ENCODE measurements around the gene CDC6. TPM values are rescaled to one million over a fixed set of nuclear protein-coding genes. Genes with fewer than 3 reads are reported as not detected.
"Not testable (repeated sequence)": the region's sequence is repeated elsewhere in the genome, so short reads cannot be mapped to it uniquely, and the experiment has no call there.

CDC6 gene
- total RNA-seq, 1 donor from 2014 or later: 3.8 TPM

- no peak for DNase-seq (ENCODE audit: low read depth in 2 of 2)
Observed at GRCh38 chr17:40287159-40287493, 553 bp upstream of the CDC6 start.

GRCh38 chr17:40290629-40291280 lies 3.1 kb downstream of the CDC6 start:
- DNase-seq (ENCODE audit: low read depth in 2 of 2): peak; percentile 88 to 93

GRCh38 chr17:40291281-40291664 lies 3.6 kb downstream of the CDC6 start:
- DNase-seq (ENCODE audit: low read depth in 2 of 2): no peak

DNA sequence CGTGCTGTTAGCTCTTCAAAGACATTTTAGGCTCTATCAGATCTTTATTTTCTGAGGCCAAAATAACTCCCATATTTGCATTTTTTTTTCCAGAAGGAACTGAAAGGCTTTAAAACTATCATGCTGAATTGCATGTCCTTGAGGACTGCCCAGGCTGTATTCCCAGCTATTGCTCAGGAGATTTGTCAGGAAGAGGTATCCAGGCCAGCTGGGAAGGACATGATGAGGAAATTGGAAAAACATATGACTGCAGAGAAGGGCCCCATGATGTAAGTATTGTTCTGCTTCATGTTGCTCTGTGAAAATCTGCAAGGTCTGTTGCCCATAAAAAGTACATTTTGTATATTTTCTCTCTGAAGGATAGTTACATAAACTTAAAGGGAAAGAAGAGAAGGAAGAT lies 5.7 kb downstream of the CDC6 start:
- DNase-seq (ENCODE audit: low read depth in 2 of 2): peak; percentile 17 to 61

GRCh38 chr17:40295488-40296436 lies 8.1 kb downstream of the CDC6 start:
- DNase-seq (ENCODE audit: low read depth in 2 of 2): no peak

- DNase-seq (ENCODE audit: low read depth in 2 of 2): no peak
Observed at GRCh38 chr17:40297511-40297910, 9.8 kb downstream of the CDC6 start.

DNA sequence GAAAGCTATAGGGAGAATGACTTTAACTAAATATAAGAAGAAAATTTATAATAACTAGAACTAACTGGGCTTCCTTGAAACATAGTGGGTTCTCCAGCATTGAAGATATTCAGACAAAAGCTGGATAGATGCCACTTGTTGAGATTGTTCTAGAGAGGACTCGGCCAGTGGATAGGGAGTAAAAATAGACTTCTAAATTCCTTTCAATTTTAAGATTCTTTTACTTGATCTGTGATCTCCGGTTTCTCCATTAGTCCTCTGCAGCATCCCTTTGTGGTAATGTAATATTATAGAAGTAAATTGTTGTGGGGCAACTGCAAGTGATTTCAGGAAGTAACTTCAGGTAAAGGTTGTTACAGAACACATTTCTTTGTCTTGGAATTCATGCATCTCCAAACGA lies 11.0 kb downstream of the CDC6 start:
- no peak for DNase-seq (ENCODE audit: low read depth in 2 of 2)

DNA sequence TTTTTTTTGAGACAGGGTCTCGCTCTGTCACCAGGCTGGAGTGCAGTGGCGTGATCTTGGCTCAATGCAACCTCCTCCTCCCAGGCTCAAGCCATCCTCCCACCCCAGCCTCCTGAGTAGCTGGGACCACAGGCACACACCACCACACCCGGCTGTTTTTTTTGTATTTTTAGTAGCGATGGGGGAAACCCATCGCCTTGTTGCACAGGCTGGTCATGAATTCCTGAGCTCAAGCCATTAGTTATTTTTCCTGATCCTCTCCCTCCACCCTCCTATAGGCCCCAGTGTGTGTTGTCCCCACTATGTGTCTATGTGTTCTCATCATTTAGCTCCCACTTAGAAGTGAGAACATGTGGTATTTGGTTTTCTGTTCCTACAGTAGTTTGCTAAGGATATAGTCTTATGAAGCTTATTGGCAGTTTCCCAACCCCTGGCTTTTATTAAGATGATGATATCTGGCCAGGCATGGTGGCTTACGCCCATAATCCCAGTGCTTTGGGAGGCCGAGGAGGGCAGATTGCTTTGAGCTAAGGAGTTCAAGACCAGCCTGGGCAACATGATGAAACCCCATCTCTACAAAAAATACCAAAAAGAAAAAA lies 11.6 kb downstream of the CDC6 start:
- not testable (repeated sequence) for DNase-seq (ENCODE audit: low read depth in 2 of 2)

DNA sequence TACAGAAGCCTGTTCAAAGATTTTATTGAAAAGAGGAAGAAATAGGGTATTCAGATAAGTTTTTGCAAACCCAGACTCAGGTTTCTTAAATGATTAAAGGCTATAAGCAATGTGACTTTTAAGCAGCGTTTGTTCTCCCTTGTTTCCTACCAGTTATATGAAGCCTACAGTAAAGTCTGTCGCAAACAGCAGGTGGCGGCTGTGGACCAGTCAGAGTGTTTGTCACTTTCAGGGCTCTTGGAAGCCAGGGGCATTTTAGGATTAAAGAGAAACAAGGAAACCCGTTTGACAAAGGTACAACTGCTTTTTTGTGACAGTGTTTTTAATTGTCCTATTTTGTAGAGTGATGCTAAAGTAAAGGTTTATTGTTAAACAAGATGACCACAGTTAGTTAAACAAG lies 13.6 kb downstream of the CDC6 start:
- DNase-seq (ENCODE audit: low read depth in 2 of 2): peak; percentile 31 to 69

DNA sequence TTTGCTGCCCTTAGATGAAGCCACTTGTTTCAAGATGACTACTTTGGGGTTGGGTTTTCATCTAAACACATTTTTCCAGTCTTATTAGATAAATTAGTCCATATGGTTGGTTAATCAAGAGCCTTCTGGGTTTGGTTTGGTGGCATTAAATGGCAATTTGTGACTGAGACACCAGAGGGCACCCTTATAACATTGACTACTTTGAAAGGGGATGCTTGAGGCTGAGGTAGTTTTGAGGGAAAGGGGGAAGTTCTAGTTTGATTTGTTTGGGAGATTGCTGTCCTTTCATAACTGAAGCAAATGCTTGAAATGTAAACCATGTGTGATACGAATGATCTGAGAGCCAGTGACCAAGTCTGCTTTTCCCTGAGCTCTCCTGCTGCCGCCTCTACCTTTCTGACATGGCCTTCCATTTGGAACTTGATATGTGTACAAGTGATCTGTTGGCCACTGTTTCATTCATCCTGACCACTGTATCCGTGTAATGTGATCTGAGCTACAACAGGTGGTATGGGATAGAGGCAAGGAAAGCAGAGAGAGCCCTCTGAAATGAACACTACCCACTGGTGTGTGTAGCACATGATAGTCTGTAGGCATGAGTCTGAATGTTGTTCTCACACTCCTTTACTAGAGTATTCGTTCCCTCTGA lies 15.5 kb downstream of the CDC6 start:
- peak; percentile 78 to 79 for DNase-seq (ENCODE audit: low read depth in 2 of 2)

DNA sequence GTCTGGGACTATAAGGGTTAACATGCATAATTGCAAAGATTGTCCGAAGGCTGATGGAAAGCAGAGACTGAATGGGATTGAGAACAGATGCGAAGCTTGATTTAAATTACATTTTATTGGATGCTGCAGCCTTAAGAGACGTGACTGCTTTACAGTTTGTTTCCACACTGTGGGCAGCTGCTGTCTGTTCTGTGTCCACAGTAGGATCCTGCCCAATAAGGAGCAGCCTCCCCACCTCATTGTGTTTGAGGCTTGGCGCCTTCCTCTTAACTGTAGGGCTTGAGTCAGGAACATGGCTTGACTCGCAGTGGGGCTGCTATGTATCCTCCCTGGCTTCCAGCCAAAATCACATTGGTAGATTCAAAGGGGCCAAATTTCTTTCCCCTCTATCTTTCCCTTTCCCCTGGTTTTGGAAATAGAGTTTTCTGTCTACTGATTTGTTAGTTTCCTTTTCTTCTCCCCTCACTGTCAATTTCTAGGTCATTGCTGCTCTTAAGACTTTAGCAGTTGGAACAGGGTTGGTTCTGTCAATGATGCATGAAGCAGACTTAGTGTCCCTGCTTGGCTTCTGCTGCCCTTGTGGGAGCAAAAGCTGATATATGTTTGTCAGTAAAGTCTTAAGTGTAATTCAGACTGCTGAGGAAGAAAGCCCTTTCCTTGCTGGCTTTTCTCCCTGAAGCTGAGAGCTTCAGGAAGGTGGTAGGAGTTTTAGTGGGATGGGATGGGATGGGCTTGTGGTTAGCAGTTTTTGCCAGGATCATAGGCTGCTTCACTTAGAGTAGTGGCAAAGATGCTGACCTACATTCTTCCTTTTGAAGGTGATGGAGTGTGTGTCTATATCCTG lies 16.3 kb downstream of the CDC6 start:
- DNase-seq (ENCODE audit: low read depth in 2 of 2): peak in 1 of 2 donors; percentile 60

DNA sequence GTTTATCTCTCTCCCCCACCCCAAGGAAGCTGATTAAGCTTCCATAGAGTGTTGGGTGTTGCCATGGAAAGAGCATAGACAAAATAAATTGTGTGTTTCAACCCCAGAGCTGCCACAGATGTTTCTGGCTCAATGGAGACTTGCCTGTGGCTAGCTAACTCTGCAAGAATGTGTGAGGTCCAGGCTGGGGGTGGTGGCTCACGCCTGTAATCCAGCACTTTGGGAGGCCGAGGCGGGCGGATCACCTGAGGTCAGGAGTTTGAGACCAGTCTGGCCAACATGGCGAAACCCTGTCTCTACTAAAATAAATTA lies 16.8 kb downstream of the CDC6 start:
- DNase-seq (ENCODE audit: low read depth in 2 of 2): peak in 1 of 2 donors; percentile 65

DNA sequence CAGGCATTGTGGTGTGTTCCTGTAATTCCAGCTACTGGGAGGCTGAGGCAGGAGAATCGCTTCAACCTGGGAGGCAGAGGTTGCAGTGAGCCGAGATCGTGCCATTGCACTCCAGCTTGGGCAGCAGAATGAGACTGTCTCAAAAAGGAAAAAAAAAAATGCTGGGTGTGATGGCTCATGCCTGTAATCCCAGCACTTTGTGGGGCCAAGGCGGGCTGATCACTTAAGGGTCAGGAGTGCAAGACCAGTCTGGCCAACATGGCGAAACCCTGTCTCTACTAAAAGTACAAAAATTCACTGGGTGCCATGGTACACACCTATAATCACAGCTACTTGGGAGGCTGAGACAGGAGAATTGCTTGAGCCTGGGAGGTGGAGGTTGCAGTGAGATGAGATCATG lies 17.2 kb downstream of the CDC6 start:
- DNase-seq (ENCODE audit: low read depth in 2 of 2): not testable (repeated sequence)

DNA sequence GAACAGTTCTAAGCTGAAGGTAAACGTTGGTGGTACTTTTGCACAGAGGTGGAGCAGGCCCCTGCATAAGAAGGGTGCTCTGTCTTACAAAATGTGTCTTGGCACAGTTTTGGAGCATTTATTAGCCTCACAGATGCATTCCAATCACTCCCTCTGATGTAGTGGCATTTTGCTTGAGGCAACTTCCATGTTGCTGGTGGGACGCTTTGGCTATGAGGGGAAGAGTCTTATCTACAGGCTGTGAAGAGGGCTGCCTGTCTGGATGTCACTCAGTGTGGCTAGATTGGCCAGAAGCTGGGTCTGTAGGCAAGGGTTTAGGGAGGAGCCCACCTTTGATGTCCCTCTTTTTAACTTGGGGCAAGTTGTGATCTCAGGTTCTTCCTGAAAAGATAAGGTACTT lies 18.7 kb downstream of the CDC6 start:
- no peak for DNase-seq (ENCODE audit: low read depth in 2 of 2)

DNA sequence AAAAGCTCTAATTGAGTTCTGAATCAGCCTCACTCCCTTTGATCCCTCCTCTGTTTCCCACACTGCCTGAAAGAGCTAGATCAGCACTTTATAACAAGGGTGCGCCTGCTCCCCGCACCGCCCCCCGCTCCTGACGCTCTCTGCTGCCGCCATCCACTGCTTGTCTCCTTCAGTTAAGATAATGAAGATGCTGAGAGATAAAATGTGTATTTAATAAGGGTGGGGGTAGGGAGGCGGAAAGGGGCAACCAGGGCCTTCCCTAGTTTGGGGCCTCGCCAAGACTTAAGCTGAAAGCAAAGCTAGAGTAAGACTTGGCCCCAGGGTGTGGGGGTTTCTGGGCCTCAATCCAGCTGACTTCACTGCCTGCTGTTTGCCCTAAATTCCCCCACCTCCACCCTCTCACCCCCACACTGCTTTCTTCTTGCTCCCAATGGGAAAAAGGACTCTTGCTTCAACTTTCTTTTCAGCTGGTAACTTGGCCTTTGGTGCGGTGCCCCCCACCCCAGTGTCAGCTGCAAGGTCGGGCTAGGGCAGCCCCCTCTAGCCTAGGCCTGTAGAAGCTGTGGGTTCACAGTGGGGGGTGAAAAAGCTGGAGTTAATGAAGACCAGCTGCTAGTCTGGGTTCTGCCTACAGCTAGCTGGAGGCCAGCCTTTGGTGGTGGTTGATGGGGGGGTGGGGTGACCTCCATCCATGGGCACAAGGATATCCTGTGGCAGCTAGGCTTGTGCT lies 19.5 kb downstream of the CDC6 start:
- no peak for DNase-seq (ENCODE audit: low read depth in 2 of 2)

- DNase-seq (ENCODE audit: low read depth in 2 of 2): no peak
Observed at GRCh38 chr17:40307740-40308239, 20.1 kb downstream of the CDC6 start.

DNA sequence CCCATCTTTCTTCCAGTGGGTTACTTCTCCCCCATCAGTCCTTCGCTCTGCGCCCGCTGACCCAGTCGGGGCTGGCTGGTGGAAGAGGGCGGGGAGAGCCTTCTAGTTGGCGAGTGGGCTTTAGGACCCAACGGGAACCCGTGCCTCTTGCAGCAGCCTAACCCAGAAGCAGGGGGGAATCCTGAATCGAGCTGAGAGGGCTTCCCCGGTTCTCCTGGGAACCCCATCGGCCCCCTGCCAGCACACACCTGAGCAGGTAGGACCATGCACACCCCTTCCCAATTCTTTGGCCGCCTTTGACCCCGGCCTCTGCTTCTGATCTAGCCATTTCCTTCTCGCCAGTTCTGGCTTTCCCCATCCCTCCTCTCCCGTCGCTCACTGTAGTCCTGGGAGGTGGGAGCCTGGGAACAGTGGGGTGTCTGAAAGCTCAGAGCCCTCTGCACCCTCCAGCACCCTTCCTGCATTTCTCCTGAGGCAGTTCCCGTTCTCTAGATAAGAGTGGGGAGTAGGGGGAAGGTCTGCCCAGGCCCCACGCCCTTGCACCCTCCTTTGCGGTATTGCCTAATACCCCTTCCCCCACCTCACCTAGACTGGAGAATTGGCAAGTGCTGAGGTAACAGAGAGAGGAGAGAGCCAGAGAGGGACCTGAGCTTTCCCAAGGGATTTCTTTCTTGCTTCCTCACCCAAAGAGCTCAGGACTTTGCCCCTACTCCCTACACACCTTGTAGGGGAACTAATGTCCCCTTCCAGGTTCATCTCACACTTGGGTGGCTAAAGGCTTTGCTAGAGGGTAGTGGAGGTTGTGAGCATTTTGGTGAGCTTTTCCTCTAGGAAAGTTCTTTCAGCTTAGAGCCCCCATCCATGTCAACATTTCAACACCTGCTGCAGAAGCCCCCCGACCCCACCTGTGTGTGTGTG lies 21.6 kb downstream of the CDC6 start, which contains the start of gene RARA:
Gene RARA, plus strand, starts transcription at position 150 of the 918 bp plus-strand sequence. CDS start 22,039 bp downstream, outside the sequence.
- DNase-seq (ENCODE audit: low read depth in 2 of 2): peak in 1 of 2 donors; percentile 53

DNA sequence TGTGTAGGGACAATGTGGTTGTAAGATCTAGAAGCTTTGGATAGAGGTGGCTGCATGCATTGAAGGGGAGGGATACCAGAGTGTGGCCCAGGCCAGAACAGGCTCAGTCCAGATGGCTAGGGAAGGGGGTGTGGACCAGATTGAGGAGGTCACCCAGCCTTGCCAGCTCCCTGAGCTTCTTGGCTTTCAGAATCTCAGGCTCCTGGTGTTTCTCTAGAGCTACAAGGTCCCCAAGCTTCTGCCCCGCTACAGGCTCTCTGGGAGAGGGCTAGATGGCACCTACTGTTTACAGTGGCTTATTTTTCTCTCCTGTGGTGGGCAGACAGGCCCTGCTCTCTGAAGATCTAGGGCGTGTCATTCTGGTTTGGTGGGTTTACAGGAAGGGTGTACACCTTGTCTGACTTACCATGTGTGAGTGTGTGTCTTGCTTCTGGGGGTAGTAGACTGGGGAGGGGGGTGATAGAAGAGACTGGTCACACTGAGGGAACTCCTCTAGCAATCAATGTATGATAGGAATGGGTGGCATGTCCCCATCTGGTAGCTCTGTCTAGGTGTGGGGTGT lies 22.4 kb downstream of the CDC6 start:
- no peak for DNase-seq (ENCODE audit: low read depth in 2 of 2)

GRCh38 chr17:40310882-40311391 lies 23.3 kb downstream of the CDC6 start:
- DNase-seq (ENCODE audit: low read depth in 2 of 2): no peak

All from lung microvascular endothelial cell (primary cell).